Measurements from ENCODE around the gene UBP1.
"Not testable (repeated sequence)": the region's sequence is repeated elsewhere in the genome, so short reads cannot be mapped to it uniquely, and the experiment has no call there.

DNA sequence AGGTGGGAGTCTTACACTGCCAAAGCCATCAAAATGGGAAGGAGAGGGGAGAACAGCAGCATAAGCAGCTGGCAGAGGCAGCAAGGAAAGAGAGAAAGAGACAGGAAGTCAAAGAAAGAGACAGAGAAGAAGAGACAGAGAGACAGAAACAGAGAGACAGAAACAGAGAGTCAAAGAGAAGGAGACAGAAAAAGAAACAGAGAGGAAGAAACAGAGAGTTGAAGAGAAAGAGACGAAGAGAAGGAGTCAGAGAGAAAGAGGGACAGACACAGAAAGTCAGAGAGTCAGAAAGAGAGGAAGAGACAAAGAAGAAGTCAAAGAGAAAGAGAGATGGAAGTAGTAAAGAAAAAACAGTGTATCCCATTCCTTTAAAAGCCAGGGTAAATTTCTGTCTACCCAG is 11.8 kb upstream of the UBP1 start:
- TF ChIP-seq CTCF (IDR thresholded peaks at IDR 0.05; ENCODE audit: low read depth, low read length, missing input control); EGR1 (IDR thresholded peaks at IDR 0.05; ENCODE audit: low read depth in 2 of 2); TAF1 (conservative IDR thresholded peaks at IDR 0.05); GABPA (IDR thresholded peaks at IDR 0.05 in 1 of 2, conservative IDR thresholded peaks at IDR 0.05 in 1 of 2); NR2F2 (IDR thresholded peaks at IDR 0.05); ATF3 (IDR thresholded peaks at IDR 0.05); HNF4A (conservative IDR thresholded peaks at IDR 0.05); JUND (IDR thresholded peaks at IDR 0.05); SP1 (IDR thresholded peaks at IDR 0.05); HNF4G (IDR thresholded peaks at IDR 0.05); RXRA (IDR thresholded peaks at IDR 0.05); YY1 (IDR thresholded peaks at IDR 0.05): not testable (repeated sequence)
- TF ChIP-seq, protein P1, sequence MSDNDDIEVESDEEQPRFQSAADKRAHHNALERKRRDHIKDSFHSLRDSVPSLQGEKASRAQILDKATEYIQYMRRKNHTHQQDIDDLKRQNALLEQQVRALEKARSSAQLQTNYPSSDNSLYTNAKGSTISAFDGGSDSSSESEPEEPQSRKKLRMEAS (IDR thresholded peaks at IDR 0.05), result not testable (repeated sequence)
- TF ChIP-seq, protein P2, sequence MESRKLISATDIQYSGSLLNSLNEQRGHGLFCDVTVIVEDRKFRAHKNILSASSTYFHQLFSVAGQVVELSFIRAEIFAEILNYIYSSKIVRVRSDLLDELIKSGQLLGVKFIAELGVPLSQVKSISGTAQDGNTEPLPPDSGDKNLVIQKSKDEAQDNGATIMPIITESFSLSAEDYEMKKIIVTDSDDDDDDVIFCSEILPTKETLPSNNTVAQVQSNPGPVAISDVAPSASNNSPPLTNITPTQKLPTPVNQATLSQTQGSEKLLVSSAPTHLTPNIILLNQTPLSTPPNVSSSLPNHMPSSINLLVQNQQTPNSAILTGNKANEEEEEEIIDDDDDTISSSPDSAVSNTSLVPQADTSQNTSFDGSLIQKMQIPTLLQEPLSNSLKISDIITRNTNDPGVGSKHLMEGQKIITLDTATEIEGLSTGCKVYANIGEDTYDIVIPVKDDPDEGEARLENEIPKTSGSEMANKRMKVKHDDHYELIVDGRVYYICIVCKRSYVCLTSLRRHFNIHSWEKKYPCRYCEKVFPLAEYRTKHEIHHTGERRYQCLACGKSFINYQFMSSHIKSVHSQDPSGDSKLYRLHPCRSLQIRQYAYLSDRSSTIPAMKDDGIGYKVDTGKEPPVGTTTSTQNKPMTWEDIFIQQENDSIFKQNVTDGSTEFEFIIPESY (IDR thresholded peaks at IDR 0.05), result not testable (repeated sequence)

All from liver (tissue), 3 donors.